ENCODE measurements around the gene PPIE.

The PPIE gene

GRCh38 chr1:39751595-39751994, 12.9 kb downstream of the PPIE start:
- Mint-ChIP-seq H3K27ac (no peak overlapping the region), H3K27me3 (ENCODE audit: low read depth, poor library complexity) (no peaks in the 10 kb centered on the region), H3K4me1 (no peaks in the 10 kb centered on the region), H3K36me3 (ENCODE audit: low read depth) (peaks cover 63% of the 10 kb centered on the region), H3K9me3 (no peaks in the 10 kb centered on the region), H3K4me3 (no peak overlapping the region)
- TF ChIP-seq CTCF (IDR thresholded peaks at IDR 0.05), result no peak
- no peak for DNase-seq

DNA sequence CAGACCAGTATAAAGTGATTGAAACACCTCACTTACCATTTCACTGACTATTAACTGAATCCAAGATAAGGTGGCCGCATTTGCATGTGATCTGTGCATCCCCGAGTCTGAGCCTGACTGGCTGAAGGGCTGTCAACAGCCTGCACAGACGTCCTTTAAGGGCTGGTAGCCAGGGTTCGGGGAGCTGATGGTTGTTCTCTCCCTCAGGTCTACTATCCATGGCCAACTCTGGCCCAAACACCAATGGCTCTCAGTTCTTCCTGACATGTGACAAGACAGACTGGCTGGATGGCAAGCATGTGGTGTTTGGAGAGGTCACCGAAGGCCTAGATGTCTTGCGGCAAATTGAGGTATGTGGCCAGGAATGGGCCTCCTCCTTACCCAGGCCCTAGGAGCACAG, 14.0 kb downstream of the PPIE start:
- H3K27me3 Mint-ChIP-seq (ENCODE audit: low read depth, poor library complexity), result no peaks in the 10 kb centered on the region
- no peak overlapping the region for H3K4me3 Mint-ChIP-seq
- H3K36me3 Mint-ChIP-seq (ENCODE audit: low read depth), result peaks cover 64% of the 10 kb centered on the region
- H3K4me1 Mint-ChIP-seq, result no peaks in the 10 kb centered on the region
- TF ChIP-seq CTCF (IDR thresholded peaks at IDR 0.05), result no peak
- no peak for DNase-seq
- no peak overlapping the region for H3K27ac Mint-ChIP-seq
- no peaks in the 10 kb centered on the region for H3K9me3 Mint-ChIP-seq

GRCh38 chr1:39753132-39754025, 14.7 kb downstream of the PPIE start:
- Mint-ChIP-seq H3K4me1 (no peaks in the 10 kb centered on the region), H3K4me3 (no peak overlapping the region), H3K27me3 (ENCODE audit: low read depth, poor library complexity) (no peaks in the 10 kb centered on the region), H3K27ac (peak overlapping the region; percentile 92), H3K36me3 (ENCODE audit: low read depth) (peaks cover 60% of the 10 kb centered on the region), H3K9me3 (no peaks in the 10 kb centered on the region)
- TF ChIP-seq CTCF (IDR thresholded peaks at IDR 0.05), result no peak
- DNase-seq, result no peak

DNA sequence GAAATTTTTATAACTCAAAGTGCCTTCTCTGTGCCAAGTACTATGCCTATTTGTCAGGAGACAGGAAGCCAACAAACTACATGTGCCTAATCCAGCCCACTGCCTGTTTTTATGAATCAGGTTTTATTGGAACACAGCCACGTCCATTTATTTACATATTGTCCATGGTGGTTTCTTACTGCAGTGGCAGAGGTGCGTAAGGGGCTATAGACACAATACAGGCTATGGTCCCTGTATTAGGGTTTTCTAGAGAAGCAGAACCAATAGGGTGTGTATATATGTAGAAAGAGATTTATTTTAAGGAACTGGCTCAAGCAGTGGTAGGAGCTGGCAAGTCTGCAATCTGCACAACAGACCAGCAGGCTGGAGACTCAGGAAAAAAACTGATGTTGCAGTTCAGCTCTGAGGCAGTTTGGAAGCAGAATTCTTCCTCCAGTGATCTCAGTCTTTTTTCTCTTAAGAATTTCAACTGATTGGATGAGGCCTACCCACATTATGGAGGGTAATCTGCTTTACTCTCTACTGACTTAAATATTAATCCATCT, 15.4 kb downstream of the PPIE start:
- no peaks in the 10 kb centered on the region for H3K27me3 Mint-ChIP-seq (ENCODE audit: low read depth, poor library complexity)
- TF ChIP-seq CTCF (IDR thresholded peaks at IDR 0.05), result no peak
- H3K36me3 Mint-ChIP-seq (ENCODE audit: low read depth), result peaks cover 56% of the 10 kb centered on the region
- peak overlapping the region; percentile 92 for H3K27ac Mint-ChIP-seq
- no peaks in the 10 kb centered on the region for H3K4me1 Mint-ChIP-seq
- no peaks in the 10 kb centered on the region for H3K9me3 Mint-ChIP-seq
- no peak for DNase-seq
- no peak overlapping the region for H3K4me3 Mint-ChIP-seq

- peaks cover 55% of the 10 kb centered on the region for H3K36me3 Mint-ChIP-seq (ENCODE audit: low read depth)
- no peak for DNase-seq
- no peak overlapping the region for H3K4me3 Mint-ChIP-seq
- H3K9me3 Mint-ChIP-seq, result no peaks in the 10 kb centered on the region
- H3K4me1 Mint-ChIP-seq, result no peaks in the 10 kb centered on the region
- no peak for TF ChIP-seq CTCF (IDR thresholded peaks at IDR 0.05)
- no peak overlapping the region for H3K27ac Mint-ChIP-seq
- no peaks in the 10 kb centered on the region for H3K27me3 Mint-ChIP-seq (ENCODE audit: low read depth, poor library complexity)
These were observed 16.3 kb downstream of the PPIE start for GRCh38 chr1:39754906-39755504.
